Activated CD8-positive, alpha-beta T cell treated with anti-CD3 and anti-CD28 coated beads for 36 hours (primary cell): ENCODE data around the gene TPI1. TPM values are rescaled to one million over a fixed set of nuclear protein-coding genes. Genes with fewer than 3 reads are reported as not detected.
"Not testable (repeated sequence)": the region's sequence is repeated elsewhere in the genome, so short reads cannot be mapped to it uniquely, and the experiment has no call there.

Source experiments
- ATAC-seq: fragments of 200-7000 bp; cut with Tn5 transposase; one replicate; pipeline ENCODE4 v1.10.0; 2021; ENCODE audit warnings: mild to moderate bottlenecking, moderate library complexity
- CTCF ChIA-PET: fragments of 350-600 bp; sonication (Branson Sonifier 250); formaldehyde crosslinking; loops from one replicate; lab custom pipeline; 2021; ENCODE audit warnings: antibody characterized with exemption; lab: Charles Lee
- POLR2A ChIA-PET: fragments of 350-600 bp; sonication (Branson Sonifier 250); formaldehyde crosslinking; loops from one replicate; lab custom pipeline; 2021; ENCODE audit warnings: antibody characterized with exemption; lab: Charles Lee
- DNase-seq: peaks from one replicate; pipeline ENCODE4 v3.0.0-alpha.2; 2020
- H3K27ac Mint-ChIP-seq: one replicate; pipeline ENCODE4 v1.8.0; 2021; ENCODE audit warnings: mild to moderate bottlenecking, mixed read lengths
- H3K27me3 Mint-ChIP-seq: one replicate; pipeline ENCODE4 v1.8.0; 2021; ENCODE audit warnings: mixed read lengths
- H3K36me3 Mint-ChIP-seq: one replicate; pipeline ENCODE4 v1.8.0; 2021; ENCODE audit warnings: low read depth, mixed read lengths
- H3K4me1 Mint-ChIP-seq: one replicate; pipeline ENCODE4 v1.8.0; 2021; ENCODE audit warnings: low read depth, mixed read lengths
- H3K4me3 Mint-ChIP-seq: one replicate; pipeline ENCODE4 v1.8.0; 2021; ENCODE audit warnings: mild to moderate bottlenecking, moderate library complexity, mixed read lengths
- H3K9me3 Mint-ChIP-seq: one replicate; pipeline ENCODE4 v1.8.0; 2021; ENCODE audit warnings: mixed read lengths
- CTCF ChIP-seq: fragments of 200-600 bp; IDR thresholded peaks from one replicate; pipeline ENCODE4 v1.8.0; 2022; ENCODE audit warnings: antibody characterized with exemption, mild to moderate bottlenecking
- intact Hi-C: fragments of 100-400 bp; cut with micrococcal nuclease; formaldehyde crosslinking; loops from one replicate; pipeline ENCODE4 v1.10.0; 2022
- total RNA-seq, 2 experiments: library from RNA; stranded (reverse); gene quantifications; one replicate each; pipeline ENCODE4 v1.2.3, GENCODE V29; 2021

Gene TPI1
- total RNA-seq, 2 experiments from 2014 or later: 1,714 to 1,776 TPM

GRCh38 chr12:6890789-6891645 lies 23.7 kb downstream of the TPI1 start:
- Mint-ChIP-seq H3K27me3 (no peaks in the 10 kb centered on the region), H3K36me3 (peaks cover 2% of the 10 kb centered on the region), H3K4me3 (peak overlapping the region; percentile 73), H3K27ac (peak overlapping the region; percentile 91), H3K9me3 (no peaks in the 10 kb centered on the region), H3K4me1 (peaks cover 16% of the 10 kb centered on the region)
- ChIA-PET CTCF (interaction anchor here (0.6 to 2.8 kb wide), 31 partner anchors 8 to 219 kb away, joined by 3 to 41 read pairs (median 5); partner anchors contain the start of genes CDCA3, ENO2, LRRC23 and PTMS), POLR2A (interaction anchor here (0.6 to 2.3 kb wide), 23 partner anchors 8 to 131 kb away, joined by 3 to 15 read pairs (median 4); partner anchors contain the start of genes C12orf57, LRRC23, RNU7-1 and SPSB2)
- peak; percentile 81 for TF ChIP-seq CTCF
- intact Hi-C loops: no loop called here
- DNase-seq: peak; percentile 99
- ATAC-seq: peak; percentile 95

GRCh38 chr12:6891646-6892001 lies 24.3 kb downstream of the TPI1 start:
- H3K4me3 Mint-ChIP-seq: peak overlapping the region; percentile 73
- ATAC-seq (peak; percentile 6), DNase-seq (peak; percentile 31)
- POLR2A ChIA-PET: interaction anchor here (0.8 to 2.3 kb wide), 20 partner anchors 11 to 131 kb away, joined by 3 to 15 read pairs (median 4); partner anchors contain the start of genes C12orf57, LRRC23, RNU7-1 and SPSB2
- H3K9me3 Mint-ChIP-seq: no peaks in the 10 kb centered on the region
- peaks cover 2% of the 10 kb centered on the region for H3K36me3 Mint-ChIP-seq
- peak overlapping the region; percentile 83 for H3K27ac Mint-ChIP-seq
- intact Hi-C loops: no loop called here
- CTCF ChIA-PET: interaction anchor here (0.6 to 2.8 kb wide), 29 partner anchors 7 to 218 kb away, joined by 3 to 41 read pairs (median 5); partner anchors contain the start of genes CDCA3, ENO2, LRRC23 and PTMS
- H3K4me1 Mint-ChIP-seq: peaks cover 16% of the 10 kb centered on the region
- TF ChIP-seq CTCF: no peak
- H3K27me3 Mint-ChIP-seq: no peaks in the 10 kb centered on the region

GRCh38 chr12:6892683-6893082 lies 25.4 kb downstream of the TPI1 start:
- DNase-seq, H3K9me3 Mint-ChIP-seq, intact Hi-C loops, H3K36me3 Mint-ChIP-seq, ATAC-seq, H3K27me3 Mint-ChIP-seq: not testable (repeated sequence)
- ChIA-PET CTCF (interaction anchor here (2.1 to 2.8 kb wide), 6 partner anchors 10 to 45 kb away, joined by 6 to 41 read pairs (median 22); partner anchors contain the start of genes ENO2, LRRC23 and SPSB2), POLR2A (interaction anchor here (1.4 to 2.4 kb wide), 4 partner anchors 12 to 25 kb away, joined by 4 to 15 read pairs (median 9); partner anchors contain the start of genes LRRC23 and SPSB2)
- H3K27ac Mint-ChIP-seq: peak overlapping the region; percentile 59
- peaks cover 16% of the 10 kb centered on the region for H3K4me1 Mint-ChIP-seq
- H3K4me3 Mint-ChIP-seq: peak overlapping the region; percentile 73

- intact Hi-C loops: no loop called here
- no peak overlapping the region for H3K27ac Mint-ChIP-seq
- H3K9me3 Mint-ChIP-seq: no peaks in the 10 kb centered on the region
- no peak for ATAC-seq
- DNase-seq: no peak
- H3K4me3 Mint-ChIP-seq: no peak overlapping the region
- ChIA-PET POLR2A (interaction anchor here (1.5 to 2.4 kb wide), 2 partner anchors 10 to 18 kb away, joined by 6 to 7 read pairs; partner anchors contain the start of gene LRRC23), CTCF (no interaction called here)
- H3K27me3 Mint-ChIP-seq: no peaks in the 10 kb centered on the region
- H3K36me3 Mint-ChIP-seq: peaks cover 2% of the 10 kb centered on the region
- peaks cover 16% of the 10 kb centered on the region for H3K4me1 Mint-ChIP-seq
- no peak for TF ChIP-seq CTCF
These were observed 27.0 kb downstream of the TPI1 start for GRCh38 chr12:6894321-6894720.

- no peak overlapping the region for H3K27ac Mint-ChIP-seq
- H3K36me3 Mint-ChIP-seq: peaks cover 2% of the 10 kb centered on the region
- DNase-seq (no peak), ATAC-seq (no peak)
- no peaks in the 10 kb centered on the region for H3K27me3 Mint-ChIP-seq
- TF ChIP-seq CTCF: no peak
- intact Hi-C loops: no loop called here
- no peaks in the 10 kb centered on the region for H3K9me3 Mint-ChIP-seq
- POLR2A ChIA-PET: interaction anchor here (0.8 to 1.0 kb wide), 2 partner anchors 17 to 30 kb away, joined by 3 to 4 read pairs; no protein-coding TSS in a partner anchor
- peaks cover 14% of the 10 kb centered on the region for H3K4me1 Mint-ChIP-seq
- CTCF ChIA-PET: interaction anchor here (0.9 to 4.4 kb wide), 4 partner anchors 24 to 213 kb away, joined by 3 to 19 read pairs (median 4); partner anchors contain the start of gene SPSB2
- H3K4me3 Mint-ChIP-seq: no peak overlapping the region
These were observed 29.6 kb downstream of the TPI1 start for GRCh38 chr12:6896846-6897435.
